Common myeloid progenitor, CD34-positive (primary cell): Measurements from ENCODE around the gene RAB27A.
A peak's percentile ranks its signal among the peaks of the same experiment; 100 is the strongest.
"Not testable (repeated sequence)": the region's sequence is repeated elsewhere in the genome, so short reads cannot be mapped to it uniquely, and the experiment has no call there.

Source experiments
- CTCF ChIA-PET: fragments of 350-600 bp; sonication (Branson Sonifier 250); formaldehyde crosslinking; loops from one replicate; lab custom pipeline; 2021; ENCODE audit warnings: antibody characterized with exemption; lab: Charles Lee
- POLR2A ChIA-PET: fragments of 350-600 bp; sonication (Branson Sonifier 250); formaldehyde crosslinking; loops from one replicate; lab custom pipeline; 2021; ENCODE audit warnings: antibody characterized with exemption; lab: Charles Lee
- DNase-seq, 3 donors: peaks; one replicate each; pipeline versions ENCODE4 v3.0.0 to v3.0.0-alpha.2; 2013
- H3K27ac ChIP-seq, 2 experiments: 1 replicate in 1 of 2; 2 replicates in 1 of 2; pipeline ENCODE4 v1.7.0; 2013; ENCODE audit warnings: inconsistent platforms in 2 of 2, low read length in 2 of 2, mild to moderate bottlenecking in 2 of 2, low read depth in 1 of 2, moderate library complexity in 1 of 2; ENCODE audit not compliant: severe bottlenecking in 2 of 2, insufficient read depth in 1 of 2, poor library complexity in 1 of 2
- H3K27me3 ChIP-seq, 5 experiments: replicated peaks in 2 of 5; 1 replicate in 3 of 5; 2 replicates in 2 of 5; pipeline versions ENCODE4 v1.6.1 to v1.7.0; 2013; ENCODE audit warnings: low read length in 4 of 5, mild to moderate bottlenecking in 2 of 5, moderate library complexity in 2 of 5, inconsistent platforms in 1 of 5; ENCODE audit not compliant: insufficient read depth in 5 of 5, control insufficient read depth in 4 of 5
- H3K36me3 ChIP-seq, 4 experiments: 1 replicate in 2 of 4; 2 replicates in 2 of 4; pipeline versions ENCODE4 v1.6.1 to v1.7.0; 2013; ENCODE audit warnings: low read length in 3 of 4, control low read depth in 1 of 4, mild to moderate bottlenecking in 1 of 4; ENCODE audit not compliant: control insufficient read depth in 4 of 4, insufficient read depth in 4 of 4
- H3K4me1 ChIP-seq, 4 experiments: 1 replicate in 3 of 4; 2 replicates in 1 of 4; pipeline versions ENCODE4 v1.6.1 to v1.7.1; 2013; ENCODE audit warnings: low read length in 3 of 4, mild to moderate bottlenecking in 3 of 4, control low read depth in 1 of 4, inconsistent platforms in 1 of 4, moderate library complexity in 1 of 4; ENCODE audit not compliant: control insufficient read depth in 4 of 4, insufficient read depth in 4 of 4; ENCODE audit errors: control extremely low read depth in 1 of 4
- H3K4me3 ChIP-seq, 7 experiments: 1 replicate in 4 of 7; 2 replicates in 3 of 7; pipeline versions ENCODE4 v1.5.1 to v1.7.0; 2013; ENCODE audit warnings: mild to moderate bottlenecking in 7 of 7, low read length in 6 of 7, moderate library complexity in 6 of 7, inconsistent platforms in 2 of 7, low read depth in 2 of 7, control low read depth in 1 of 7; ENCODE audit not compliant: insufficient read depth in 4 of 7, control insufficient read depth in 1 of 7; ENCODE audit errors: extremely low read depth in 1 of 7
- H3K9me3 ChIP-seq, 5 experiments: 1 replicate in 4 of 5; 2 replicates in 1 of 5; pipeline versions ENCODE4 v1.6.1 to v1.7.1; 2013; ENCODE audit warnings: low read length in 4 of 5, mild to moderate bottlenecking in 2 of 5, inconsistent platforms in 1 of 5, low read depth in 1 of 5, moderate library complexity in 1 of 5; ENCODE audit not compliant: control insufficient read depth in 4 of 5, insufficient read depth in 2 of 5; ENCODE audit errors: control extremely low read depth in 1 of 5
- WGBS: methylation state at CpG from one replicate; pipeline ENCODE4 v1.1.5; 2013; ENCODE audit not compliant: insufficient coverage; 5-methylcytosine and 5-hydroxymethylcytosine counted together

RAB27A gene

GRCh38 chr15:55282284-55282833 lies 7.3 kb downstream of the RAB27A start:
- WGBS: 40% methylated on average over 5 of the region's 5 CpGs
- Histone ChIP-seq H3K27me3 (no peaks in the 10 kb centered on the region), H3K9me3 (no peaks in the 10 kb centered on the region), H3K27ac (peak overlapping the region in 1 of 2 experiments; percentile 18), H3K4me1 (peaks cover 40 to 80% (median 45%) of the 10 kb centered on the region in 4 experiments), H3K4me3 (peak overlapping the region in 3 of 7 experiments; percentile 16 to 61 (median 52)), H3K36me3 (peaks cover 0 to 8% (median 1%) of the 10 kb centered on the region in 4 experiments)
- peak; percentile 70 to 90 (median 87) for DNase-seq
- POLR2A ChIA-PET: no interaction called here
- CTCF ChIA-PET: interaction anchor here (0.9 to 2.2 kb wide), 7 partner anchors 9 to 157 kb away, joined by 3 to 10 read pairs (median 3); no protein-coding TSS in a partner anchor

- peak in 2 of 3 donors; percentile 47 to 48 for DNase-seq
- no peaks in the 10 kb centered on the region for H3K27me3 ChIP-seq
- peak overlapping the region in 1 of 7 experiments; percentile 52 for H3K4me3 ChIP-seq
- no peak overlapping the region for H3K27ac ChIP-seq
- H3K9me3 ChIP-seq: no peaks in the 10 kb centered on the region
- H3K4me1 ChIP-seq: peaks cover 45 to 87% (median 51%) of the 10 kb centered on the region in 4 experiments
- POLR2A ChIA-PET: no interaction called here
- CTCF ChIA-PET: interaction anchor here (0.9 to 2.2 kb wide), 6 partner anchors 10 to 158 kb away, joined by 3 to 10 read pairs (median 4); no protein-coding TSS in a partner anchor
- H3K36me3 ChIP-seq: peaks cover 0 to 7% (median 1%) of the 10 kb centered on the region in 4 experiments
Measured at GRCh38 chr15:55281517-55282228, 7.9 kb downstream of the RAB27A start.

- H3K27me3 ChIP-seq, POLR2A ChIA-PET, H3K9me3 ChIP-seq, DNase-seq, H3K27ac ChIP-seq, H3K4me3 ChIP-seq, H3K36me3 ChIP-seq: not testable (repeated sequence)
- no CpG with 5 or more reads among the region's 2 CpGs for WGBS
- CTCF ChIA-PET: interaction anchor here (0.6 to 2.2 kb wide), 2 partner anchors 9 to 1472 kb away, joined by 3 to 10 read pairs; no protein-coding TSS in a partner anchor
- H3K4me1 ChIP-seq: peaks cover 46 to 87% (median 57%) of the 10 kb centered on the region in 4 experiments
Measured at GRCh38 chr15:55280589-55280988, 9.0 kb downstream of the RAB27A start.

GRCh38 chr15:55279746-55280351 lies 9.8 kb downstream of the RAB27A start:
- peak; percentile 68 to 93 (median 88) for DNase-seq
- no peaks in the 10 kb centered on the region for H3K27me3 ChIP-seq
- ChIA-PET POLR2A (no interaction called here), CTCF (interaction anchor here (1.4 kb wide), 1 partner anchor 158 kb away, joined by 3 read pairs; no protein-coding TSS in a partner anchor)
- H3K4me3 ChIP-seq: no peak overlapping the region
- peaks cover 42 to 80% (median 53%) of the 10 kb centered on the region in 4 experiments for H3K4me1 ChIP-seq
- H3K27ac ChIP-seq: peak overlapping the region in 1 of 2 experiments; percentile 69
- H3K36me3 ChIP-seq: no peaks in the 10 kb centered on the region
- 58% methylated on average over 4 of the region's 4 CpGs for WGBS
- no peaks in the 10 kb centered on the region for H3K9me3 ChIP-seq

- CTCF ChIA-PET: interaction anchor here (1.4 kb wide), 1 partner anchor 159 kb away, joined by 3 read pairs; no protein-coding TSS in a partner anchor
- Histone ChIP-seq H3K36me3 (no peaks in the 10 kb centered on the region), H3K9me3 (no peaks in the 10 kb centered on the region), H3K27ac (peak overlapping the region in 1 of 2 experiments; percentile 69), H3K4me3 (no peak overlapping the region), H3K27me3 (no peaks in the 10 kb centered on the region), H3K4me1 (peaks cover 42 to 74% (median 53%) of the 10 kb centered on the region in 4 experiments)
- 100% methylated on average over 1 of the region's 2 CpGs for WGBS
- POLR2A ChIA-PET: no interaction called here
- DNase-seq: no peak
Measured at GRCh38 chr15:55279100-55279745, 10.4 kb downstream of the RAB27A start.

GRCh38 chr15:55277715-55278114 lies 11.9 kb downstream of the RAB27A start:
- Histone ChIP-seq H3K9me3 (no peaks in the 10 kb centered on the region), H3K36me3 (no peaks in the 10 kb centered on the region), H3K27me3 (no peaks in the 10 kb centered on the region), H3K4me1 (peaks cover 37 to 58% (median 44%) of the 10 kb centered on the region in 4 experiments), H3K27ac (peak overlapping the region in 1 of 2 experiments; percentile 17), H3K4me3 (peak overlapping the region in 2 of 7 experiments; percentile 5 to 55)
- no peak for DNase-seq
- WGBS: 83% methylated on average over 1 of the region's 2 CpGs
- CTCF ChIA-PET: interaction anchor here (1.5 kb wide), 1 partner anchor 59 kb away, joined by 6 read pairs; no protein-coding TSS in a partner anchor
- POLR2A ChIA-PET: interaction anchor here (0.7 kb wide), 1 partner anchor 8 kb away, joined by 3 read pairs; no protein-coding TSS in a partner anchor
